Stimulated activated CD4-positive, alpha-beta T cell treated with anti-CD3 and anti-CD28 coated beads, Interleukin-4, amount 100 ng/mL, for 48 hours (primary cell): ENCODE measurements around the gene OTUD7B.

Source experiments
- DNase-seq, 2 donors: peaks; one replicate each; pipeline ENCODE4 v3.0.0-alpha.2; 2020; ENCODE audit warnings: low read depth in 2 of 2

The OTUD7B gene

GRCh38 chr1:149917571-149918144, 92.9 kb downstream of the OTUD7B start, which contains the start of gene SV2A:
TSS of gene SV2A (minus strand) at chr1:149917844. CDS start at chr1:149913840, 4,004 bp downstream.
- DNase-seq = peak; percentile 34 to 46

DNA sequence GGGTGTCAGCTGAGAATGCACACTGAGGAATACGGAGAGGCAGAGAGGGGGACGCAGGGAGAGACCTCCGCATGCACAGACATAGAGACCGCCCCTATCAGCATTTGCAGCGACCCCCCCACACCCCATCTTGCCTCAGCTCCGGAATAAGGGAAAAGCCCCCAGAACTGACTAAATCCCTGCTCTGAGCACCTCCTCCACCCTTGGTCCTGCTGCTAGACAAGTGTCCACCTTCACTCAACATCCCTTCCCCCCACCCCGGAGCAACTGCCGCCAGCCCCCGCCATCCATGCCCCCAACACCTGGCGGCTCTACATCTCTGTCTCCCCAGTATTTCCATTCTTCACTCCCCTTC, 93.7 kb downstream of the OTUD7B start:
- DNase-seq = no peak

DNA sequence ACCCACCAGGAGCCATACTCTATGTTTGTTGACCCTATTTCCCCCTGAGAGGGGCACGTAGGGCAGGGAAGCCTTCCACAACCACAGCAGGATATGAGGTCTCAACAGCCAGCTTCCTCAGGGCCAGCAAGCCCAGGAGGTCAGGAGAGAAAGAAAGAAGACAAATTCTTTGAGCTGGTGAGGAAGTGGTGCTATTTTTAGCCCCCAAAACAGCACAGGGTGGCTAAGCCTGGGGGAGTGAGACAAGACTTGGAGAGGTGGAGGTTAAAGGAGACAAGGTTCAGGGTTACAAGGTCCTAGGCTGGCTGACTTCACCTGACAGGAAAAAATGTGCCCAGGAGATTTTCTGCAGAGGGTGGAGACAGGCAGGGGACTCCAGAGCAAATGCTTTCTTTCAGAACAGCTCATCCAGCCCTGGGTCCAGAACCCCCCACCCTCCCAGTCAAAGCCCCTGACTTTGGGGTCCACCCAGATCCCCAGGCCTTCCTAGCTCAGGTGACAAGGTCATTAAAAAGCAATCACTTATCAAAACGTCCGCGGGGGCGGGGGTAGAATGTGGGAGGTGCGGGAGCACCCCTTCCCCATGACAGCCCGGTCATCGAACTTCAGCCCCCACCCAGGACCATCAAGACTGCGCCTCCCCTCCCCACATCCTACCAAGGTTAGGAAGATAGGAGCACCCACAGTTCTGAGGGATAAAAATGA, 94.2 kb downstream of the OTUD7B start:
- DNase-seq = no peak

GRCh38 chr1:149915429-149916192, 94.9 kb downstream of the OTUD7B start:
- no peak for DNase-seq

DNA sequence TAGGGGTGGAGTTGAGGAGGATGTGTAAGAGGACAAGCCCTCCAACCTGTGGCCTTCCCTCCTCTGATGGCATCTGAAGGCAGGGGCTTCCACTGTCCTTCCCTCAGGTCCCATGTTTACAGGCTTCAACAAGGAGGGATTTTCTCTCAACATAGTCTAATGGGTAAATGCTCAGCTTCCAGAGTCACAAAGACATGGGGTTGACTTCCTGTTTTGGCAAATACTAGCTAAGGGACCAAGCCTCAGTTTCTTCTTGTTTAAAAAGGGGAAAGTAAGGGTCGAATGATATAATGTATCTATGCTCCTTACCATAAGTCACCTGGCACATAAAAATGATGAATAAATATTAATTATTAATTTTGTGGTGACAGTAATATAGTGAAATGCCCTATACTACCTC, 96.0 kb downstream of the OTUD7B start:
- DNase-seq = no peak

DNA sequence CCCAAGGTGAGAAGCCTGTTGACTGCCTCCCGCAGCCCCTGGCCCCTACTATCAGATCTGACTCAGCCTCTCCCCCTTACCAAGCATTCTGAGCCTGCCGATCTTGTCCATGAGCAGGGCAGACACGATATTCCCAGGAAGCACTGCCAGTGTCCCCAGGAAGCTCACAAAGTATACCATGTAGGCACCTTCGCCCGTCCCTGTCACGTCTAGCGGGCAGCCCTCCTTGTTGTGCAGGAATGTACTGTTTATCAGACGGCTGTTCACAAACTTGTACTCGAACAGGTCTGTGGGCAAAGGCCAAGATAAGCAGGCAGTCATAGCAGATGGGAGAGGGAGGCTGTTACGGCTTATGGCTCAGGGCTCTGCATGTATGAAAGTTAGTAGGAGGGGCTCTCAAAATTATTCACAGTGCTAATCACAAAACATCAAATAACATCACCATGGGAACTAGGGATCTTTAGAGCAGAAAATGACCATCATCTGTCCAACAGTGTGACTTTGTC, 103.9 kb downstream of the OTUD7B start:
- no peak for DNase-seq

GRCh38 chr1:149903836-149904491, 106.6 kb downstream of the OTUD7B start:
- no peak for DNase-seq

- peak; percentile 70 to 81 for DNase-seq
These were observed 110.9 kb downstream of the OTUD7B start, which contains the start of gene BOLA1 for GRCh38 chr1:149899460-149900284. TSS of gene BOLA1 (plus strand) at chr1:149899568. CDS start at chr1:149900060, 492 bp downstream.

GRCh38 chr1:149896575-149896974, 114.0 kb downstream of the OTUD7B start:
- DNase-seq = no peak

DNA sequence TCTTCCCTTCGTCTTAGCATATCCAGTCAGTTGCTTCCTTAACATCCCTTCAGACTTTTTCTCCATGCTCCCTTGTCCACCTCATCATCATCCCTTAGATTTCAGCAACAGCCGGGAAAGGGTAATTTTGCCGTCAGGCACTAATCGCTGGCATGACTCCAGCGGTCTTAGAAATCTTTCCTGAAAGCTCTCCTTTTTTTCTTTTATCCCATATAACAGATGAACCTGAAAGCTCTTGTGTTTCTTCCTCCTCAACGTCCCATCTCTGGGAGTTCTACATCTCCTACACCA, 121.6 kb downstream of the OTUD7B start:
- DNase-seq = no peak

GRCh38 chr1:149888247-149888998, 122.1 kb downstream of the OTUD7B start:
- DNase-seq = peak; percentile 74 to 82
